CD4-positive, alpha-beta T cell (primary cell): ENCODE results near the gene UBTD2. TPM values are rescaled to one million over a fixed set of nuclear protein-coding genes. Genes with fewer than 3 reads are reported as not detected.
"Not testable (repeated sequence)": the region's sequence is repeated elsewhere in the genome, so short reads cannot be mapped to it uniquely, and the experiment has no call there.

Experiments
- ATAC-seq: fragments of 200-7000 bp; cut with Tn5 transposase; one replicate; pipeline ENCODE4 v1.10.0; 2022; ENCODE audit warnings: mild to moderate bottlenecking; ENCODE audit not compliant: poor library complexity
- CTCF ChIA-PET: fragments of 350-600 bp; sonication (Branson Sonifier 250); formaldehyde crosslinking; loops from one replicate; lab custom pipeline; 2021; ENCODE audit warnings: antibody characterized with exemption, inconsistent platforms; lab: Charles Lee
- POLR2A ChIA-PET: fragments of 350-600 bp; sonication (Branson Sonifier 250); formaldehyde crosslinking; loops from one replicate; lab custom pipeline; 2021; ENCODE audit warnings: antibody characterized with exemption, inconsistent platforms; lab: Charles Lee
- DNase-seq, 14 experiments: peaks; one replicate each; pipeline ENCODE4 v3.0.0-alpha.2; 2013 to 2020; ENCODE audit warnings: mixed read lengths in 2 of 14
- H3K27ac ChIP-seq, 2 donors: one replicate each; pipeline versions ENCODE4 v1.5.1 to v1.7.0; 2013; ENCODE audit warnings: low read length in 2 of 2, low read depth in 1 of 2, mild to moderate bottlenecking in 1 of 2
- H3K27me3 ChIP-seq, 2 experiments: 1 replicate in 1 of 2; 2 replicates in 1 of 2; pipeline versions ENCODE4 v1.6.1 to v1.7.0; 2013; ENCODE audit warnings: low read length in 2 of 2, control low read depth in 1 of 2, mild to moderate bottlenecking in 1 of 2, moderate library complexity in 1 of 2; ENCODE audit not compliant: insufficient read depth in 2 of 2, control insufficient read depth in 1 of 2
- H3K36me3 ChIP-seq: one replicate; pipeline ENCODE4 v1.6.1; 2013; ENCODE audit warnings: low read length, control low read depth; ENCODE audit not compliant: insufficient read depth
- H3K4me1 ChIP-seq: one replicate; pipeline ENCODE4 v1.6.1; 2013; ENCODE audit warnings: low read length, control low read depth; ENCODE audit not compliant: insufficient read depth
- H3K4me3 ChIP-seq: one replicate; pipeline ENCODE4 v1.5.1; 2013; ENCODE audit warnings: mild to moderate bottlenecking, low read length, moderate library complexity
- H3K9me3 ChIP-seq, 2 experiments: 1 replicate in 1 of 2; 2 replicates in 1 of 2; pipeline versions ENCODE4 v1.6.1 to v1.7.0; 2013; ENCODE audit warnings: low read length in 2 of 2, mild to moderate bottlenecking in 2 of 2, control low read depth in 1 of 2, moderate library complexity in 1 of 2; ENCODE audit not compliant: control insufficient read depth in 1 of 2, insufficient read depth in 1 of 2
- H3K27ac Mint-ChIP-seq: one replicate; pipeline ENCODE4 v1.8.0; 2020; ENCODE audit warnings: mixed read lengths
- H3K27me3 Mint-ChIP-seq: one replicate; pipeline ENCODE4 v1.8.0; 2021; ENCODE audit warnings: mixed read lengths
- H3K36me3 Mint-ChIP-seq: one replicate; pipeline ENCODE4 v1.8.0; 2021; ENCODE audit warnings: low read depth, mixed read lengths
- H3K4me1 Mint-ChIP-seq: one replicate; pipeline ENCODE4 v1.8.0; 2021; ENCODE audit warnings: low read depth, mixed read lengths
- H3K4me3 Mint-ChIP-seq: one replicate; pipeline ENCODE4 v1.8.0; 2020; ENCODE audit warnings: mild to moderate bottlenecking, mixed read lengths
- H3K9me3 Mint-ChIP-seq: one replicate; pipeline ENCODE4 v1.8.0; 2020; ENCODE audit warnings: mixed read lengths
- CTCF ChIP-seq: fragments of 200-600 bp; IDR thresholded peaks from one replicate; pipeline ENCODE4 v1.8.0; 2022; ENCODE audit warnings: antibody characterized with exemption, mild to moderate bottlenecking
- intact Hi-C, 2 experiments: fragments of 100-400 bp; cut with DNase I in 1 of 2; cut with micrococcal nuclease in 1 of 2; formaldehyde crosslinking; loops; one replicate each; pipeline versions ENCODE4 v1.15.1 to v1.9.0; 2023 to 2025; cut with DNase I, micrococcal nuclease
- total RNA-seq, 174 experiments: library from RNA in 2 of 174; stranded (reverse) in 2 of 174; gene quantifications; one replicate each; pipeline ENCODE4 v1.2.3 and lab custom pipeline; 2021 to 2026

Gene UBTD2
- total RNA-seq, 2 experiments from 2014 or later = 0.66 to 1.1 TPM

GRCh38 chr5:172293054-172293744 lies 9.6 kb upstream of the UBTD2 start:
- no peaks in the 10 kb centered on the region for H3K27me3 ChIP-seq
- H3K4me1 ChIP-seq = peaks cover 6% of the 10 kb centered on the region
- POLR2A ChIA-PET = interaction anchor here (0.8 to 1.1 kb wide), 6 partner anchors 8 to 381 kb away, joined by 3 to 10 read pairs (median 3); partner anchors contain the start of gene UBTD2
- Mint-ChIP-seq H3K4me3 (no peak overlapping the region), H3K36me3 (no peaks in the 10 kb centered on the region), H3K4me1 (peaks cover 4% of the 10 kb centered on the region), H3K27ac (no peak overlapping the region), H3K9me3 (no peaks in the 10 kb centered on the region), H3K27me3 (no peaks in the 10 kb centered on the region)
- intact Hi-C loops = loop anchor here (1.0 to 10.0 kb wide), 9 partner anchors 106 to 876 kb away; partner anchors contain the start of gene FGF18 (in 1 of the 2)
- peak; percentile 83 for TF ChIP-seq CTCF
- CTCF ChIA-PET = interaction anchor here (0.6 to 1.2 kb wide), 19 partner anchors 8 to 666 kb away, joined by 3 to 14 read pairs (median 3); partner anchors contain the start of genes RPL26L1, STK10 and UBTD2
- ATAC-seq (peak; percentile 100), DNase-seq (peak; percentile 28 to 83 (median 50))
- H3K36me3 ChIP-seq = no peaks in the 10 kb centered on the region
- H3K9me3 ChIP-seq = no peaks in the 10 kb centered on the region
- H3K27ac ChIP-seq = no peak overlapping the region
- H3K4me3 ChIP-seq = no peak overlapping the region

- intact Hi-C loops = loop anchor here (2.0 to 10.0 kb wide), 8 partner anchors 105 to 875 kb away; partner anchors contain the start of gene FGF18 (in 1 of the 2)
- not testable (repeated sequence) for H3K36me3 Mint-ChIP-seq, H3K4me3 Mint-ChIP-seq
These were observed 8.3 kb upstream of the UBTD2 start for GRCh38 chr5:172291837-172292236.

GRCh38 chr5:172288465-172288864 lies 4.9 kb upstream of the UBTD2 start:
- no peak for DNase-seq
- Histone ChIP-seq H3K36me3 (no peaks in the 10 kb centered on the region), H3K27me3 (no peaks in the 10 kb centered on the region), H3K4me1 (peaks cover 12% of the 10 kb centered on the region), H3K4me3 (no peak overlapping the region), H3K27ac (no peak overlapping the region), H3K9me3 (no peaks in the 10 kb centered on the region)
- intact Hi-C loops = loop anchor here in 1 of 2 experiments (10.0 kb wide), 1 partner anchor 666 kb away; the partner anchor contains the start of gene RPL26L1
- Mint-ChIP-seq H3K27ac (no peak overlapping the region), H3K4me1 (peaks cover 9% of the 10 kb centered on the region), H3K9me3 (no peaks in the 10 kb centered on the region), H3K4me3 (no peak overlapping the region), H3K27me3 (no peaks in the 10 kb centered on the region), H3K36me3 (no peaks in the 10 kb centered on the region)
- ChIA-PET POLR2A (no interaction called here), CTCF (no interaction called here)
- TF ChIP-seq CTCF = no peak
- ATAC-seq = no peak

More at GRCh38 chr5:172291837-172292236, 8.3 kb upstream of the UBTD2 start:
- CTCF ChIA-PET = interaction anchor here (1.2 kb wide), 1 partner anchor 103 kb away, joined by 3 read pairs; the partner anchor contains the start of gene STK10
- H3K4me1 ChIP-seq, H3K36me3 ChIP-seq, H3K9me3 ChIP-seq, H3K27ac Mint-ChIP-seq, POLR2A ChIA-PET, H3K27ac ChIP-seq, H3K27me3 ChIP-seq, DNase-seq, ATAC-seq, H3K4me3 ChIP-seq, H3K9me3 Mint-ChIP-seq, H3K27me3 Mint-ChIP-seq, H3K4me1 Mint-ChIP-seq: not testable (repeated sequence)

- H3K27ac ChIP-seq, H3K9me3 ChIP-seq, ATAC-seq, H3K36me3 Mint-ChIP-seq, POLR2A ChIA-PET, H3K27me3 ChIP-seq, CTCF ChIA-PET, H3K4me3 ChIP-seq, DNase-seq, H3K9me3 Mint-ChIP-seq, H3K36me3 ChIP-seq, H3K27me3 Mint-ChIP-seq, H3K27ac Mint-ChIP-seq: not testable (repeated sequence)
- H3K4me1 ChIP-seq = peaks cover 14% of the 10 kb centered on the region
- H3K4me3 Mint-ChIP-seq = peak overlapping the region; percentile 46
- H3K4me1 Mint-ChIP-seq = peaks cover 16% of the 10 kb centered on the region
- intact Hi-C loops = loop anchor here in 1 of 2 experiments (10.0 kb wide), 1 partner anchor 668 kb away; the partner anchor contains the start of gene RPL26L1
These were observed 3.6 kb upstream of the UBTD2 start for GRCh38 chr5:172287140-172287539.
